IPS-18c (cell line): Measurements from ENCODE around the gene CPNE2.
"Not testable (repeated sequence)": the region's sequence is repeated elsewhere in the genome, so short reads cannot be mapped to it uniquely, and the experiment has no call there.

Source experiments
- H3K4me3 ChIP-seq: 2 replicates; pipeline ENCODE4 v1.7.0; 2013; ENCODE audit warnings: low read depth, mild to moderate bottlenecking, low read length, moderate library complexity; ENCODE audit not compliant: insufficient read depth
- H3K9me3 ChIP-seq: one replicate; pipeline ENCODE4 v1.6.1; 2013; ENCODE audit warnings: mild to moderate bottlenecking, low read length, moderate library complexity; ENCODE audit not compliant: control insufficient read depth, insufficient read depth

Gene CPNE2

DNA sequence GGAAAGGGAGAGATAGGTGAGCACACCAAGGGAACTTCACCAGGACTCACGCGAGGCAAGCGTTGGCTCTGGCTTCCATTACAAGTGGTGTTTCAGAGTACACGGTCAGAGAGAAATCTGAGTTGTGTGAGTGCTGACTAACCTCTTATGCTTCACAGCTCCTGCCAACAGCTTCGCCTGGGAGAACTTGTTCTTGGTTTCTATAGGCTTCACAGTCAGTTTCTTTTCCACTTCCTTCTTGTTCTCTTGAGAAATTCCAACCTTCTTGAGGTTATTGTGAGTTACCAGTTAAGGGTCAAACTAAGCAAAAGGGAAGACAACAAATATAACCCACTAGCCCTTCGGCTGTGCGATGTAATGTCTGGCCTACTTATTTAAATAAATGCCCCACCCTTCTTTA, 74.6 kb downstream of the CPNE2 start:
- no peaks in the 10 kb centered on the region for H3K9me3 ChIP-seq

GRCh38 chr16:57167538-57167937, 75.2 kb downstream of the CPNE2 start:
- H3K4me3 ChIP-seq = no peak overlapping the region
- H3K9me3 ChIP-seq = no peaks in the 10 kb centered on the region

More for the DNA sequence above, 74.6 kb downstream of the CPNE2 start:
- no peak overlapping the region for H3K4me3 ChIP-seq

DNA sequence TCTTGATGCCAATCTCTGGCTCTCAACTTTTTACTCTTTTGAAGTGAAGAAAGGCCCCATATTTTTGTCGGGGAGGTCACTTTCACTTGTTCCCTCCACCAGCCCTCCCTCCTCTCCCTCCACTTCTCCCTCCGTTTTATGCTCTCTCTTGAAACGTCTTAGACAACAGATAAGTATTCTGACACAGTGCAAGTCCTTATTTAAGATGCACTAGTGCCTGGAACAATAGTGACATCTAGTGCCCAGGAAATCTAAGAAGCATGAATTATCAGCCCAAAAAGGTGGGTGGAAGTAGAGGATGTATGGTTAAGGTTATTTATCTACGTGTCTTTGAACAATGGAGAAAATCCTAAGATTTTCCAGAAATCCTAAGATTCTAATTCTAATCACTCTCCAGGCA, 75.6 kb downstream of the CPNE2 start:
- Histone ChIP-seq H3K9me3 (no peaks in the 10 kb centered on the region), H3K4me3 (no peak overlapping the region)

DNA sequence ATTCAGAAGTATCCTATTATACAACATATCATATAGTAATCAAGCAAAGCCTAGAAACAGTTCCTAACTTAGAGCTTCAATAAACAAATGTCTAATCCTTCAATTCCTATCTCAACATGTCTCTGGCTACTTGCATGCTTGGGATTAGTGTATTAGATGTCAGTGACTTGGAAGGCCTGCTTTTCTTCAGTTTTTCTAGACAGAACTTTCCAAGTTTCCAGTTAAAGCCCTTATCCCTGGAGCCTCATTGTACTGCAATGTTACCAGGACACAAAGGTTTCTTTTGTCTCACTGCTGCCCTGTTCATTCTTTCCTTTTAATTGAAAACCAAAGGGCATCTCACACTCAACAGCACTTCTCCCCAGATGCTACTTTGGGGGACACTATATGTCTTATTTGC, 76.9 kb downstream of the CPNE2 start:
- no peak overlapping the region for H3K4me3 ChIP-seq
- H3K9me3 ChIP-seq = no peaks in the 10 kb centered on the region

GRCh38 chr16:57172721-57173290, 80.4 kb downstream of the CPNE2 start:
- Histone ChIP-seq H3K4me3 (no peak overlapping the region), H3K9me3 (no peaks in the 10 kb centered on the region)

- H3K4me3 ChIP-seq = no peak overlapping the region
- no peaks in the 10 kb centered on the region for H3K9me3 ChIP-seq
Measured at GRCh38 chr16:57175896-57176295, 83.5 kb downstream of the CPNE2 start.

- Histone ChIP-seq H3K4me3 (no peak overlapping the region), H3K9me3 (no peaks in the 10 kb centered on the region)
Measured at GRCh38 chr16:57178196-57178595, 85.8 kb downstream of the CPNE2 start.

GRCh38 chr16:57178793-57179212, 86.4 kb downstream of the CPNE2 start:
- Histone ChIP-seq H3K9me3 (no peaks in the 10 kb centered on the region), H3K4me3 (no peak overlapping the region)

DNA sequence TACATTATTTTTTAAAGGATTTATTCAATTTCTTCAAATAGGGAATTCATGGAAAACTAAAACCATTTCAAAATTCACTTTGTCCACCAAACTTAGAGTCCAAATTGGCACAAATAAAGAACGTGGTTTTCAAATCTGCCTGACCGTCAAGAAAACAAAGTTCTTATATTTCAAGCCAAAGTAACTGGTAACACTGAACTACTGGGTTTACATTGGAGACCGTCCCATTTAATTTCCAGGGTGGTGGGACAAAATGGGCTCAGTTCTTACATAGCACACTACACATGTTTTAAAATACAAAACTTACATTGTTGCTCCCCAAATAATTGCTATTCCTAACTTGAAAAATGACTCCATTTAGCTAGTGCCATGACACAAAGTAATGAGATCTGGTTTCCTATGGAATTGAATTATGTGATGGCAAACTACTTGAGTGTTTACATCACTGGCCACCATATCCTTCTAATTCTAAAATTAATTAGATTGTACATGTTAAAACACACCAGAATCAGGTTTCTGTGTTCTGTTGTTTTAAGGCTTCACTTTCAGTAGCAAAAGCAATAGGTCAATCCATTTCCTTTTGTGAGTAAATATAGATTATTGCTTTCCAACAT, 86.9 kb downstream of the CPNE2 start:
- Histone ChIP-seq H3K4me3 (no peak overlapping the region), H3K9me3 (no peaks in the 10 kb centered on the region)

DNA sequence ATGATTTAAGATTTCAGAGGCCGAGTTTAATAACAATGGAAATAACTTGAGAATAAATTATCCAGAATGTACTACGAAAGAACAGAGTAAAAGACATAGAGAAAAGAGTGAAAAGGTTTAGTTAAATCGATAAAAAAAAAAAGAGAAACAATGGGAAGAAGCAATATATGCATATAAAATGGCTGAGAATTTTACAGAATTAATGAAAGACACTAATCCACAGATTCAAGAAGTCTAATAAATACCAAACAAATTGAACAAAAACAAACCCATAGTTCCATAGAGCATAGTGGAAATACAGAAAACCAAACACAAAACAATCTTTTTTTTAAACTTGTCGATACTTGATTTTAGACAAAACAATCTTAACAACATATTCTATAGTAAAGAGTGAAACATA, 91.7 kb downstream of the CPNE2 start:
- H3K9me3 ChIP-seq = no peaks in the 10 kb centered on the region
- H3K4me3 ChIP-seq = no peak overlapping the region

DNA sequence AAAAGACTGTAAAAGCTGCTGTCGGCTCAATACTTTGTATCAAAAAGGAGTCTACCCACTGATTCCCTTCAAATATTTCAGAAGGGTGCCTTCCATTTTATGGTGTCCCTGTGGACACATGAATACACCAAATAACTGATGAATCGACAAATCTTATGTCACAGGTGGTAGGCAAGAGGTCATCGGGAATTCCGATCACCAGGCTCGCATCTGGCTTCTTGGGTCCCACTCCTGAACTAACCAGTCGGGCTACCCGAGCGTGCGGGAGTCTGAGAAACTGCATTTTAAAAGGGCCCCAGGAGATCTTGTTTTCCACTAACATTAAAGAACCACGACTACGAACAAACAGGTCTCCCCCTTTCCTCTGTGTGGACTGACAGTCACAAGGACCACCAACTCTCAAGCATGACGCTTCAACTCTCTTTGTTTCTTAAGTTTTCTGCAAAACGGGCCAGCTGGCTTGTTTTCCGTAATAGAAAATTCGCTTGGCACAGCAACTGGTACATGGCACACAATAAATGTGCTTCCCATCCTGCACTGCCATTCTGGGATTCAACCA, 92.6 kb downstream of the CPNE2 start:
- Histone ChIP-seq H3K9me3 (no peaks in the 10 kb centered on the region), H3K4me3 (peak overlapping the region; percentile 94)

DNA sequence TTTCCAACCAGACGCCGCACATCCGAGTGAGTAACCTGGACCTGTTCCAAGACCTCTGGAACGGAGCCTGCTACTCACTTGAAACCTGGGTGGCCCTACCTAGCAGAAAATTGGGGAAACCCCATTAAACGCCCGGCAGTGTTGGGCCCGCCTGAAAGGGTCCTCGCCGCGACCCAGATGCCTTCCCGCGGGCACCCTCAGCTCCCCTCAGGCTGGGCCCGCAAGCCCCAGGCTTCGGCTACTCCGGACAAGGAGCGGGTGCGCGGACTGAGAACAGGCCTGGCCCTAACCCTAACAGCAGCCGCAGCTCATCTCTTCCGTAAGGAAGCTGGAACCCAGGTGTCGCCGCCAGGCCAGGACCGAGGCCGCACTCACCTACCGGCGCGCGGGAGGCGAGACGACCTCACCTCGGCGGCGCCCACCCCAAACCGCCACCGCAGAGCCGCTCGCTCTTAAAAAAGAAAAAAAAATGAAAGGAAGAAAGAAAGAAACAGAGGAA, 93.1 kb downstream of the CPNE2 start:
- Histone ChIP-seq H3K4me3 (peak overlapping the region; percentile 94), H3K9me3 (no peaks in the 10 kb centered on the region)

DNA sequence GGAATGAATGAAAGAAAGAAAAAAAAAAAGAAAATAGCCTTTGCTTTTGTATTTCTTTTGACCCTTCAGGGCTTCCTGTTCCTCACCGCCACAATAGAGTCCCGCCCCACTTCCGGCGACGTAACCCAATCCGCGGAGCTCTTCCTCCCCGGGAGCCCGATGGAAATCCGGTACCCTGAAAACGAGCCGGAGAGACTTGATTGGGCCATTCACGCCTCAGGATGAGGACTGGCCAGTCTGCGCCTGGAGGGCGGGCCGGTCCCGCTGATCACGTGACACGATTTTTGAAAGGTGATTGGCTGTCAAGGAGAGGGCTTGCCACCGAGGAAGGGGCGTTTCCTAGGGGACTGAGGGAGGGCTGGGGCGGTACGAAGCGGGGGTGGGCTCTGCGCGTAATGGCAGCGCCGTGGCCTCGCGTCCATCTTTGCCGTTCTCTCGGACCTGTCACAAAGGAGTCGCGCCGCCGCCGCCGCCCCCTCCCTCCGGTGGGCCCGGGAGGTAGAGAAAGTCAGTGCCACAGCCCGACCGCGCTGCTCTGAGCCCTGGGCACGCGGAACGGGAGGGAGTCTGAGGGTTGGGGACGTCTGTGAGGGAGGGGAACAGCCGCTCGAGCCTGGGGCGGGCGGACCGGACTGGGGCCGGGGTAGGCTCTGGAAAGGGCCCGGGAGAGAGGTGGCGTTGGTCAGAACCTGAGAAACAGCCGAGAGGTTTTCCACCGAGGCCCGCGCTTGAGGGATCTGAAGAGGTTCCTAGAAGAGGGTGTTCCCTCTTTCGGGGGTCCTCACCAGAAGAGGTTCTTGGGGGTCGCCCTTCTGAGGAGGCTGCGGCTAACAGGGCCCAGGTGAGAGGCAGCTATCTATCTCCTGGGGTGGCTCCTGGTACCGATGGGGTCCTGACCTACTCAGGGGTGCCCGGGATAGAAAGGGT, 93.8 kb downstream of the CPNE2 start, which contains the start of the genes PSME3IP1 and RSPRY1:
PSME3IP1 (minus strand) TSS at position 95 of the 927 bp plus-strand sequence. CDS start 12,185 bp downstream, outside the sequence.
RSPRY1 (plus strand) TSS at position 385 of the 927 bp plus-strand sequence. CDS start 18,330 bp downstream, outside the sequence.
- peak within 1 kb of the TSS; percentile 96 for H3K4me3 ChIP-seq

DNA sequence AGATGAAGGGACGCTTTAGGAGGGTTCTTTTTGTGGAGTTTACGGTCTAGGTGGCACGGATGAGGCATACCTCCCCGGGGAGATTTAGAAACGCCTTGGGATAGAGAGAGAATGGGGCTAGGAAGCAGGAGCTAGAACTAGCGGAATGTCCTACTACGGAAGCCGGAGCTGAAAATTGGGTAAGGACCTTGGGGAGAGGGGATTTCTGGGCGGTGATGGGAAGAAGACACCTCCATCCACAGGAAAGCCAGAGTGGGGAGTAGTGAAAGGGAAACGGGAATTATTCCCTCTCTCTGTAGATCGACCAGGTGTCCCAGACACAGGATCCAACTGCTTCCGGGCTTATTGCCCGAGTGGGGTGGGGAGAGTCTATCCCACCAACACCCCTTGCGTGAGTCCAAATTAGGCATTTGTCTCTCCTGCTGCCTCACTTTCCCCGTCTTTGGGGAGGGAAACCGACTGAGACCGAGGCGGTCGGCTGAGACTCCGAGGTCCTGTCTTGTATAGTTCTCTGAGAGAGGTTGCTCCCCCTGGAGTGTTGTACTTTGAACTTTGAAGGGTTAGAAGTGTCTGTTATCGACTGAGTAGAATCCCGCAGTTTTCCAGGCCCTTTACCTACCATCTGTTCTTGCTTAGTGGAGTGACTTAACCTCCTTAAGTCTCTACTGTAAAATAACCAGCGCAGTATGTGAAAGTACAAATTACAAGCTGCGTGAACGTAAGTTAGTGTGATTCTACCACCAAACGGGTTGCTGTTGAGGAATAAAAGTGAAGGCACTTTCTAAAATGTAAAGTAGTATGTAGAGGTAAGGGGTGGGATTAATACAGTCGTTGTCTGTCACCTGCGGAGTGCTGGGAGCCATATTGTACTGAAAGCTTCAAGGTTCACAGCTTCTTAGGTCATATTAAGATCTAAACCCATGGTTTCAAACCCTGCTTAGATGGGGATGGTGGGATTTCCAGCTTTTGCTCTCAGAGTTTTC, 94.8 kb downstream of the CPNE2 start:
- H3K4me3 ChIP-seq = peak overlapping the region; percentile 96
- H3K9me3 ChIP-seq = no peaks in the 10 kb centered on the region

More for the DNA sequence above, 93.8 kb downstream of the CPNE2 start, which contains the start of the genes PSME3IP1 and RSPRY1:
- H3K9me3 ChIP-seq = no peaks in the 10 kb centered on the region

- H3K4me3 ChIP-seq = peak overlapping the region; percentile 96
- not testable (repeated sequence) for H3K9me3 ChIP-seq
Measured at GRCh38 chr16:57187902-57188710, 95.7 kb downstream of the CPNE2 start.

DNA sequence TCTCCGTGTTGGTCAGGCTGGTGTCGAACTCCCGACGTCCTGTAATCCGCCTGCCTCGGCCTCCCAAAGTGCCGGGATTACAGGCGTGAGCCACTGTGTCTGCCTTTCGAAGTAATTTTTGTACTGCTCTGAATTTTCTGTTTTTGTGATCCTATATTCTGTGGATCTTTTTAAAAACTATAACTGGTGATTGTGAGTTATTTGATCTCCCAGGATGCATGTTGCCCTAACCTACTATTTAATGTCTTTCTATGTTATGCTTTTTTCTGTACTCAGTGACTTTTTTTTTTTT, 96.3 kb downstream of the CPNE2 start:
- H3K9me3 ChIP-seq = no peaks in the 10 kb centered on the region
- no peak overlapping the region for H3K4me3 ChIP-seq
